ENCODE results near the gene ZNF41. TPM values are rescaled to one million over a fixed set of nuclear protein-coding genes. Genes with fewer than 3 reads are reported as not detected.

Gene ZNF41
- total RNA-seq, 6 experiments from 2014 or later, result 6.0 to 8.2 (median 6.7) TPM

- Mint-ChIP-seq H3K27ac (no peak overlapping the region), H3K9me3 (peaks cover 67% of the 10 kb centered on the region), H3K27me3 (ENCODE audit: insufficient read depth) (no peaks in the 10 kb centered on the region; the same call in 1 of the 2 replicates), H3K4me1 (ENCODE audit: low read depth) (no peaks in the 10 kb centered on the region), H3K36me3 (ENCODE audit: low read depth) (peaks cover 82% of the 10 kb centered on the region), H3K4me3 (no peak overlapping the region)
- no peak for DNase-seq
- TF ChIP-seq CTCF (IDR thresholded peaks at IDR 0.05), result no peak
These were observed 34.7 kb downstream of the ZNF41 start for GRCh38 chrX:47448165-47448806.

GRCh38 chrX:47447607-47448006 lies 35.4 kb downstream of the ZNF41 start:
- no peak overlapping the region for H3K4me3 Mint-ChIP-seq
- no peaks in the 10 kb centered on the region; the same call in 1 of the 2 replicates for H3K27me3 Mint-ChIP-seq (ENCODE audit: insufficient read depth)
- peaks cover 75% of the 10 kb centered on the region for H3K36me3 Mint-ChIP-seq (ENCODE audit: low read depth)
- H3K27ac Mint-ChIP-seq, result no peak overlapping the region
- no peaks in the 10 kb centered on the region for H3K4me1 Mint-ChIP-seq (ENCODE audit: low read depth)
- peaks cover 66% of the 10 kb centered on the region for H3K9me3 Mint-ChIP-seq
- no peak for DNase-seq
- TF ChIP-seq CTCF (IDR thresholded peaks at IDR 0.05), result no peak

GRCh38 chrX:47446971-47447370 lies 36.1 kb downstream of the ZNF41 start:
- H3K27ac Mint-ChIP-seq, result no peak overlapping the region
- H3K9me3 Mint-ChIP-seq, result peaks cover 60% of the 10 kb centered on the region
- H3K36me3 Mint-ChIP-seq (ENCODE audit: low read depth), result peaks cover 69% of the 10 kb centered on the region
- no peak for DNase-seq
- no peaks in the 10 kb centered on the region for H3K4me1 Mint-ChIP-seq (ENCODE audit: low read depth)
- no peaks in the 10 kb centered on the region; the same call in 1 of the 2 replicates for H3K27me3 Mint-ChIP-seq (ENCODE audit: insufficient read depth)
- TF ChIP-seq CTCF (IDR thresholded peaks at IDR 0.05), result no peak
- no peak overlapping the region for H3K4me3 Mint-ChIP-seq

- no peak overlapping the region for H3K27ac Mint-ChIP-seq
- peaks cover 65% of the 10 kb centered on the region for H3K36me3 Mint-ChIP-seq (ENCODE audit: low read depth)
- peaks cover 58% of the 10 kb centered on the region for H3K9me3 Mint-ChIP-seq
- H3K4me1 Mint-ChIP-seq (ENCODE audit: low read depth), result no peaks in the 10 kb centered on the region
- TF ChIP-seq CTCF (IDR thresholded peaks at IDR 0.05), result no peak
- no peak for DNase-seq
- H3K27me3 Mint-ChIP-seq (ENCODE audit: insufficient read depth), result no peaks in the 10 kb centered on the region; the same call in 1 of the 2 replicates
- H3K4me3 Mint-ChIP-seq, result no peak overlapping the region
These were observed 36.6 kb downstream of the ZNF41 start for GRCh38 chrX:47446431-47446830.

GRCh38 chrX:47430925-47431324 lies 52.1 kb downstream of the ZNF41 start:
- TF ChIP-seq CTCF (IDR thresholded peaks at IDR 0.05), result no peak
- Mint-ChIP-seq H3K27ac (no peak overlapping the region), H3K4me3 (no peak overlapping the region), H3K4me1 (ENCODE audit: low read depth) (no peaks in the 10 kb centered on the region), H3K36me3 (ENCODE audit: low read depth) (no peaks in the 10 kb centered on the region), H3K27me3 (ENCODE audit: insufficient read depth) (peaks cover 4% of the 10 kb centered on the region), H3K9me3 (no peaks in the 10 kb centered on the region)
- DNase-seq, result no peak
